Measurements from ENCODE around the gene CCDC92. TPM values are rescaled to one million over a fixed set of nuclear protein-coding genes. Genes with fewer than 3 reads are reported as not detected.

The CCDC92 gene
- total and polyA plus RNA-seq, 12 donors, result 7.8 to 65.9 (median 23.7) TPM

- no peak for TF ChIP-seq POLR2A (IDR thresholded peaks at IDR 0.05)
- TF ChIP-seq, protein P1, sequence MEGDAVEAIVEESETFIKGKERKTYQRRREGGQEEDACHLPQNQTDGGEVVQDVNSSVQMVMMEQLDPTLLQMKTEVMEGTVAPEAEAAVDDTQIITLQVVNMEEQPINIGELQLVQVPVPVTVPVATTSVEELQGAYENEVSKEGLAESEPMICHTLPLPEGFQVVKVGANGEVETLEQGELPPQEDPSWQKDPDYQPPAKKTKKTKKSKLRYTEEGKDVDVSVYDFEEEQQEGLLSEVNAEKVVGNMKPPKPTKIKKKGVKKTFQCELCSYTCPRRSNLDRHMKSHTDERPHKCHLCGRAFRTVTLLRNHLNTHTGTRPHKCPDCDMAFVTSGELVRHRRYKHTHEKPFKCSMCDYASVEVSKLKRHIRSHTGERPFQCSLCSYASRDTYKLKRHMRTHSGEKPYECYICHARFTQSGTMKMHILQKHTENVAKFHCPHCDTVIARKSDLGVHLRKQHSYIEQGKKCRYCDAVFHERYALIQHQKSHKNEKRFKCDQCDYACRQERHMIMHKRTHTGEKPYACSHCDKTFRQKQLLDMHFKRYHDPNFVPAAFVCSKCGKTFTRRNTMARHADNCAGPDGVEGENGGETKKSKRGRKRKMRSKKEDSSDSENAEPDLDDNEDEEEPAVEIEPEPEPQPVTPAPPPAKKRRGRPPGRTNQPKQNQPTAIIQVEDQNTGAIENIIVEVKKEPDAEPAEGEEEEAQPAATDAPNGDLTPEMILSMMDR (IDR thresholded peaks at IDR 0.05), result no peak
- Histone ChIP-seq H3K4me3 (no peak overlapping the region), H3K9me3 (replicated peaks in 1 of 3) (no peaks in the 10 kb centered on the region), H3K4me1 (replicated peaks in 1 of 2) (peaks cover 0 to 19% of the 10 kb centered on the region in 2 donors), H3K36me3 (replicated peaks in 1 of 2) (peaks cover 0 to 21% of the 10 kb centered on the region in 2 donors), H3K27ac (no peak overlapping the region), H3K27me3 (no peaks in the 10 kb centered on the region)
- 85 to 94% (median 90%) methylated on average over 3 of the region's 3 CpGs for WGBS, 4 donors
- DNase-seq, result no peak
- intact Hi-C loops (cut with DNase I), result no loop called here
Measured at GRCh38 chr12:124010687-124011086, 38.1 kb upstream of the CCDC92 start.

DNA sequence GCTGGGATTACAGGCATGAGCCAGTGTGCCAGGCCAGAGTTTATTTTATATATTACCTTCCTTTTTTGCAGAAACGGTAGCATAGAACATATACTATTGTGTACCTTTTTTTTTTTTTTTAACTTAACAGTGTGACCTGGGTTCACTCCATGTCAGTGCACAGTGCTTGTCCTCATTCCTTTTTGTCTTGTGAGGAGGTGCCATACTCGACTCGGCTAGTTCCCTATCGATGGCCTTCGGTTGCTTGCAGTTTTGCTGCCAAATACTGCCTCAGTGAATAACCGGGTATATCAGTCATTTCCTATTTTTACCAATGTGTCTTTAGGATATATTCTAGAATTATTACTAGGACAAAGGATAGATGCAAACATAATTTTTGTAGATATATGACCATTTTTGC, 37.1 kb upstream of the CCDC92 start:
- no peak for TF ChIP-seq POLR2A (IDR thresholded peaks at IDR 0.05)
- TF ChIP-seq, protein P1 (IDR thresholded peaks at IDR 0.05), result no peak
- no peaks in the 10 kb centered on the region for H3K27me3 ChIP-seq
- no peaks in the 10 kb centered on the region for H3K9me3 ChIP-seq (replicated peaks in 1 of 3)
- 59 to 80% (median 70%) methylated on average over 6 of the region's 6 CpGs for WGBS, 4 donors
- intact Hi-C loops (cut with DNase I), result no loop called here
- peak in 1 of 7 donors; percentile 24 for DNase-seq
- no peak overlapping the region for H3K27ac ChIP-seq
- H3K36me3 ChIP-seq (replicated peaks in 1 of 2), result peaks cover 0 to 21% of the 10 kb centered on the region in 2 donors
- H3K4me1 ChIP-seq (replicated peaks in 1 of 2), result peaks cover 0 to 19% of the 10 kb centered on the region in 2 donors
- H3K4me3 ChIP-seq, result no peak overlapping the region

DNA sequence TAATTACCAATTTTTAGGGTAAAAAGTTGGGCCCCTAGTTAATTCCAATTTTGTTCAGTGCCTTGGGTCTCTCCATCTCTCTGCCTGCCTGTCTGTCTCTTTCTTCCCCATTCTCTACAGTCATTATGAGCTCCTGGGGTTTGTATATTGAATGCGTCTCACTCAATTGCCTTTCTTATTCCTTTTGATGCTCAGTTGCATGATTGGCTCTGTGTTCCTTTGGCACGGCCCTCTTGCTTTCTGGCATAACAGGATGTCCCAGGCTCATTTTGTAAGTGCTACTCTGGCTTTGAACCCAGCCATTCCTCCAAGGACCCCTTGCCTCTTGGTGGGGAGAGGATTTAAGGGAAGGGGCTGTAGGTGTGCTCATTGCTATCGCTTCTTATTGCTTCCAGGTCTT, 36.0 kb upstream of the CCDC92 start:
- intact Hi-C loops (cut with DNase I), result no loop called here
- peaks cover 0 to 25% of the 10 kb centered on the region in 2 donors for H3K36me3 ChIP-seq (replicated peaks in 1 of 2)
- 80 to 95% (median 92%) methylated on average over 3 of the region's 3 CpGs for WGBS, 4 donors
- no peaks in the 10 kb centered on the region for H3K27me3 ChIP-seq
- H3K4me3 ChIP-seq, result no peak overlapping the region
- peaks cover 0 to 17% of the 10 kb centered on the region in 2 donors for H3K4me1 ChIP-seq (replicated peaks in 1 of 2)
- H3K9me3 ChIP-seq (replicated peaks in 1 of 3), result no peaks in the 10 kb centered on the region
- no peak overlapping the region for H3K27ac ChIP-seq
- no peak for TF ChIP-seq POLR2A (IDR thresholded peaks at IDR 0.05)
- TF ChIP-seq, protein P1 (IDR thresholded peaks at IDR 0.05), result no peak
- DNase-seq, result peak in 1 of 7 donors; percentile 33

DNA sequence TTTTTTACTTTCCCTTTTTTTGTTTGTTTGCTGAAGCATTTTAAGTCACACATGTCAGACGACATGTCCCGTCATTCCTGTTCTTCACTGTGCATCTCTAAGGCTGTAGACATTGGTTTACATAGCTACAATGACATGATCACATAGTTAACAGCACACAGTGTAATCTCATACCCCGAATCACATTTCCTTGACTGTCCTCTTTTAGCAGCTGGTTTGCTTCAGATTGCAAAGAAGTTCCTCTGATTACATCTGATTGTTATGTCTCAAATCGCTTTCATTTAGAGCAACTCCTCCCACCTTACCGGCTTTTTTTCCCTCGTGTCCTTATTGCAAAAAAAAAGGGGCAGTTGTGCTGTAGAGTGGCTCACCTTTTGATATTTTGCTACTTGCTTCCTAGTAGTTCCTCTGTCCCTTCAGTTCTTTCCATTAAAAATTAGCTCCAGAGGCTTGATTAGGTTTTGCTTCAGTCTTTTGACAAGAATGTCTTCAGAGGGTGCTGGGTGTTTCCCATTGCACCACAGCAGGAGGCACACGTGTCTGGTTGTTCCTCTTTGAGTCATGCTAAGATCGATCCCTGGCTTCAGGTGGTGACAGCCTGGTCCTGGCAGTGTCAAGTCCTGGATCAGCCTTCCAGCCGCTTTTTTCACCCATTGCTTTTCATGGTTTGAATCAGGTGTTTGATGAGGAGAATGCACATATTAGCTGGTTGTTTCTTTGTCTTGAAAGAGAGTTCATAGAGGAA, 35.4 kb upstream of the CCDC92 start:
- Histone ChIP-seq H3K9me3 (replicated peaks in 1 of 3) (no peaks in the 10 kb centered on the region), H3K27me3 (no peaks in the 10 kb centered on the region), H3K27ac (no peak overlapping the region), H3K36me3 (replicated peaks in 1 of 2) (peaks cover 0 to 24% of the 10 kb centered on the region in 2 donors), H3K4me1 (replicated peaks in 1 of 2) (peaks cover 0 to 12% of the 10 kb centered on the region in 2 donors), H3K4me3 (no peak overlapping the region)
- peak in 1 of 7 donors; percentile 54 for DNase-seq
- 69 to 74% (median 70%) methylated on average over 8 to 9 of the region's 9 CpGs for WGBS, 4 donors
- TF ChIP-seq, protein P1 (IDR thresholded peaks at IDR 0.05), result no peak
- no peak for TF ChIP-seq POLR2A (IDR thresholded peaks at IDR 0.05)
- intact Hi-C loops (cut with DNase I), result no loop called here
